ENCODE data around the gene IRF2BPL. TPM values are rescaled to one million over a fixed set of nuclear protein-coding genes. Genes with fewer than 3 reads are reported as not detected.

The IRF2BPL gene
- total RNA-seq, 4 donors from 2014 or later = 58.6 to 105 (median 98.4) TPM

- no peak for TF ChIP-seq POLR2A (IDR thresholded peaks at IDR 0.05; ENCODE audit: low read depth)
- TF ChIP-seq CTCF (IDR thresholded peaks at IDR 0.05) = no peak
- TF ChIP-seq POLR2AphosphoS5 (IDR thresholded peaks at IDR 0.05) = no peak
- TF ChIP-seq EP300 (IDR thresholded peaks at IDR 0.05) = no peak
- H3K27ac ChIP-seq (replicated peaks in 1 of 4) = no peak overlapping the region
- no peaks in the 10 kb centered on the region for H3K36me3 ChIP-seq
- H3K27me3 ChIP-seq = no peaks in the 10 kb centered on the region
- 100% methylated on average over 3 of the region's 3 CpGs for WGBS
- no peak for DNase-seq (ENCODE audit: extremely low spot score)
- H3K4me1 ChIP-seq = peaks cover 33 to 48% (median 44%) of the 10 kb centered on the region in 4 donors
- H3K9me3 ChIP-seq = no peaks in the 10 kb centered on the region
- intact Hi-C loops (cut with DNase I) = no loop called here
- H3K4me3 ChIP-seq = no peak overlapping the region
These were observed 43.5 kb upstream of the IRF2BPL start for GRCh38 chr14:77071938-77072388.

- intact Hi-C loops (cut with DNase I) = loop anchor here (5.0 kb wide), 1 partner anchor 157 kb away; no protein-coding TSS in a partner anchor
- H3K9me3 ChIP-seq = no peaks in the 10 kb centered on the region
- 88% methylated on average over 7 of the region's 7 CpGs for WGBS
- TF ChIP-seq POLR2AphosphoS5 (IDR thresholded peaks at IDR 0.05) (no peak), EP300 (IDR thresholded peaks at IDR 0.05) (no peak), CTCF (IDR thresholded peaks at IDR 0.05) (no peak), POLR2A (IDR thresholded peaks at IDR 0.05; ENCODE audit: low read depth) (no peak)
- no peak overlapping the region for H3K4me3 ChIP-seq
- no peak overlapping the region for H3K27ac ChIP-seq (replicated peaks in 1 of 4)
- no peak for DNase-seq (ENCODE audit: extremely low spot score)
- no peaks in the 10 kb centered on the region for H3K36me3 ChIP-seq
- peaks cover 21 to 43% (median 28%) of the 10 kb centered on the region in 4 donors for H3K4me1 ChIP-seq
- H3K27me3 ChIP-seq = no peaks in the 10 kb centered on the region
These were observed 41.0 kb upstream of the IRF2BPL start for GRCh38 chr14:77069551-77069950.

- Histone ChIP-seq H3K4me3 (no peak overlapping the region), H3K27ac (replicated peaks in 1 of 4) (no peak overlapping the region), H3K9me3 (no peaks in the 10 kb centered on the region), H3K4me1 (peaks cover 21 to 42% (median 28%) of the 10 kb centered on the region in 4 donors), H3K36me3 (no peaks in the 10 kb centered on the region), H3K27me3 (no peaks in the 10 kb centered on the region)
- no peak for DNase-seq (ENCODE audit: extremely low spot score)
- WGBS = 69% methylated on average over 5 of the region's 5 CpGs
- intact Hi-C loops (cut with DNase I) = loop anchor here (1.0 to 5.0 kb wide), 2 partner anchors 156 to 192 kb away; no protein-coding TSS in a partner anchor
- no peak for TF ChIP-seq POLR2AphosphoS5 (IDR thresholded peaks at IDR 0.05)
- no peak for TF ChIP-seq CTCF (IDR thresholded peaks at IDR 0.05)
- TF ChIP-seq POLR2A (IDR thresholded peaks at IDR 0.05; ENCODE audit: low read depth) = no peak
- no peak for TF ChIP-seq EP300 (IDR thresholded peaks at IDR 0.05)
These were observed 40.2 kb upstream of the IRF2BPL start for GRCh38 chr14:77068517-77069200.

- H3K4me1 ChIP-seq = peaks cover 21 to 42% (median 28%) of the 10 kb centered on the region in 4 donors
- H3K27ac ChIP-seq (replicated peaks in 1 of 4) = no peak overlapping the region
- no peaks in the 10 kb centered on the region for H3K9me3 ChIP-seq
- no peaks in the 10 kb centered on the region for H3K36me3 ChIP-seq
- no peaks in the 10 kb centered on the region for H3K27me3 ChIP-seq
- WGBS = 59% methylated on average over 10 of the region's 11 CpGs
- no peak for DNase-seq (ENCODE audit: extremely low spot score)
- no peak overlapping the region for H3K4me3 ChIP-seq
- peak; percentile 84 to 92 (median 91) for TF ChIP-seq CTCF (IDR thresholded peaks at IDR 0.05)
- no peak for TF ChIP-seq POLR2A (IDR thresholded peaks at IDR 0.05; ENCODE audit: low read depth)
- no peak for TF ChIP-seq EP300 (IDR thresholded peaks at IDR 0.05)
- TF ChIP-seq POLR2AphosphoS5 (IDR thresholded peaks at IDR 0.05) = peak in 1 of 2 donors; percentile 51
- intact Hi-C loops (cut with DNase I) = loop anchor here (1.0 to 5.0 kb wide), 2 partner anchors 156 to 192 kb away; no protein-coding TSS in a partner anchor
These were observed 39.4 kb upstream of the IRF2BPL start for GRCh38 chr14:77067632-77068516.
